GM18505 (cell line): Measurements from ENCODE around the gene TCEANC2.
"Not testable (repeated sequence)": the region's sequence is repeated elsewhere in the genome, so short reads cannot be mapped to it uniquely, and the experiment has no call there.

ENCODE experiments used
- ATAC-seq: cut with Tn5 transposase; IDR thresholded peaks from one replicate; pipeline ENCODE4 v1.9.1; 2021; ENCODE audit not compliant: unreplicated experiment
- POLR2A ChIP-seq: IDR thresholded peaks from 4 replicates; pipeline ENCODE4 v1.6.1; 2011; ENCODE audit warnings: borderline replicate concordance; ENCODE audit not compliant: insufficient read depth, insufficient read length; ENCODE audit errors: extremely low read depth

Gene TCEANC2

GRCh38 chr1:54084794-54085193, 31.4 kb downstream of the TCEANC2 start:
- no peak for ATAC-seq
- TF ChIP-seq POLR2A = no peak

DNA sequence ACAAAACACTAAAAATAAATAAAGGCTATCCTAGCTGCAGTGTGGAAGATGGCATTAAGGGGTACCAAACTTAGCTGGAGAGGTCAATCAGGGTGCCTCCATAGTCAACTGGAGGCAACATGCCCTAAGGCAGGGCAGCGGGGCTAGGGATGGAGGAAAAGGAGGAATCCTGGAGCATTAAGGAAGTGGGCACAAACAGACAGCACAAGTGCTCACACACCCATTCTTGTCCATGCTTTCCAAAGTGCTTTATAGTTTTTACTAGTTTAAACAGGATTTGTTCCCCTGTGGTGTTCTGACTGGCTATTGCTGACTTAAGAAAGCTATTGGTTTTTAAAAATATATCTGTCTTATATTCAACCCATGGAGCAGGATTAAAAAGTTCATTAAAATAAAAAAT, 33.3 kb downstream of the TCEANC2 start:
- TF ChIP-seq POLR2A = no peak
- no peak for ATAC-seq

GRCh38 chr1:54088385-54088784, 35.0 kb downstream of the TCEANC2 start:
- no peak for ATAC-seq
- no peak for TF ChIP-seq POLR2A

- ATAC-seq = no peak
Observed at GRCh38 chr1:54091666-54092065, 38.3 kb downstream of the TCEANC2 start.

DNA sequence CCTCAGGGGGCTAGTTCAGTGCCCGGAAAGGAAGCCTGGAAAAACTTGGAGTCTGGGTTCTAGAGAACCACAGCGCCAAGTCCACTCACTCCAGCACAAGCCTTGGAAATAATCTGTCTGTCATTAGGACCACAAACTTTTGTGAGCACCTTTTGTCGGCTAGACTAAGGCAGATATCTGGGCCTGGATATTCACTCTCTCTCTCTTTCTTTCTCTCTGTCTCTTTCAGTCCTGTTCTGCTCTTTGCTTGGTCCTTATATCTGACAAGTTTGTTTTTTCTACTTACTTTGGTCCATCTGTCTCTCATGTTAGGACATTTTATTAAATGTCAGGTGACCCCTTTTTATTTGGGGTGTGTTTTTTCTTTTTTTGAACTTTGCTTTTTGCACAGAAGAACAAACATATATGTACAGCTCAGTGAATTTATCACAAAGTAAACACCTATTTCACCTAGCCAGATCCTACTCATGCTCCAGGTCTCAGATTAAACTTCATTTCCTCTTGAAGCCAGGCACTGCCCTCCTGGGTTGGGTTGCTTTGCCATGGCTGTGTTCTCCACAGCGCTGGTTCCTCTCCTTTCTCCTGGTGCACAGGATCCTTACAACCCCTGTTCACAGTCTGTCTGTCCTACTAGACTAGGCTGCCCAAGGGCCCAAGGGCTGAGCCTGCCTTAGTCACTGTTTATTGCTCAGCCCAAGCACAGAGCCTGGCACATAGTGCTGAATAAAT, 40.8 kb downstream of the TCEANC2 start:
- TF ChIP-seq POLR2A = no peak
- ATAC-seq = no peak

More at GRCh38 chr1:54091666-54092065, 38.3 kb downstream of the TCEANC2 start:
- TF ChIP-seq POLR2A = no peak

GRCh38 chr1:54094730-54095105, 41.3 kb downstream of the TCEANC2 start:
- ATAC-seq = not testable (repeated sequence)

- no peak for TF ChIP-seq POLR2A
- no peak for ATAC-seq
Observed at GRCh38 chr1:54095546-54096226, 42.3 kb downstream of the TCEANC2 start.

DNA sequence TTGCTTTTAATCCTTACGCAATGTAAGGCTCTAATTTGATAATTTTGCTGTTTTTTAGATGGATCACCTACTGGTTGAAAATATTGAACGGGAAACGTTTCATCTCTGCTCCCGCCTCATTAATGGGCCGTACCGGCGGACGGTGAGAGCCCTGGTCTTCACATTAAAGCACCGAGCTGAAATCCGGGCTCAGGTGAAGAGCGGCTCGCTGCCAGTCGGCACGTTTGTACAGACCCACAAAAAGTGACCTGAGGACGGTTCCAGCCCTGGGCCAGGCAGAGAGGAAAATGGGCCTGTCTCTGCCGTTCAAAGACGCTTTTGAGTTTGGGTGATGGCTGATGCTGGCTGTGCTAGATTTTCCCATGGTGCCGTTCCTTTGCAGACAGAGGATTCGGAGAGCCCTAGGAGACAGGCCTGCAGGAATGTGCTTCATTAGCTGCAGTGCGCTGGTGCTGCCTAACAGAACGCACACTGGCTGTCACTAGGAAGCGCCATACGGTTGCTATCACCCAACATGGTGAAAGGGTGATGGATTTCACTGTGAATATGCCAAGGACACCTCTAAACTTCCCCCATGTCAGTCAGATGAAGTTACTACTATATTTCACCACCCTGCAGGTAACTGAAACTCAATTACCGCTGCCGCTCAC, 42.9 kb downstream of the TCEANC2 start:
- TF ChIP-seq POLR2A = no peak
- no peak for ATAC-seq

DNA sequence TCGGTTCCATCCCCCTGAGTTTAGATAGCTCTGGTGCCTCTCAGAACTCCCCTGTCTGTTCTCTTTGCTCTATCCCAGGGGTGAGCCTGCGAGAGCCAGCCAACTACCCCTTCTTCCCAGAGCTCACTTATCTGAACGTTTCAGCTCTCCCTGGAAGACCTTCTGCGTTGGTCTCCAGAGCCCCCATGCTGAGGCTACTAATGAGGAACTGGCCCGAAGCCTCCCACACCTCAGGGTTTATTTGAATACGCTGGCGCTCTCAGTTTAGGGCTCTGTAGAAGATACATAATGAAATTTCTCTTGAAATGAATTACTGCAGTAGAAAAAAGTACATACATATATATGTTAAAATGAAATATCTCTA, 43.5 kb downstream of the TCEANC2 start:
- ATAC-seq = no peak
- no peak for TF ChIP-seq POLR2A

GRCh38 chr1:54099061-54099610, 45.7 kb downstream of the TCEANC2 start:
- no peak for ATAC-seq
- TF ChIP-seq POLR2A = no peak

DNA sequence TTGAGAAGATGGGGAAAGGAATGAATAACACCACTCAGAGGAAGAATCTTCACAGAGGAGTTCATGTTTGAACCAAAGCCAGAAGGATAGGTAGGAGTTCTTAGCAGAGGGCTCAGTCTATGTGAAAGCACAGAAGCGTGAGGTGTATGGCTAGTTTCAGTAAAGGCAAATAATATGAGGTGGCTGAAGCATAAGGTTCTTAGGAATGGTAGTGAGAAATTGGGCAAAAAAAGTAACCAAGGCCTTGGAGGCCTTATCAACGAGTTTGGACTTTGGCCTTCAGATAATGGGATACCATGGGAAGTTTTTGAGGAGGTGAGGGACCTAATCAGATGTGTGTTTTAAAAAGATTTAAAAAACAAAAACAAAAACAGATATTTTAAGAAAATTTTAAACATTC, 47.1 kb downstream of the TCEANC2 start:
- TF ChIP-seq POLR2A = no peak
- ATAC-seq = no peak

DNA sequence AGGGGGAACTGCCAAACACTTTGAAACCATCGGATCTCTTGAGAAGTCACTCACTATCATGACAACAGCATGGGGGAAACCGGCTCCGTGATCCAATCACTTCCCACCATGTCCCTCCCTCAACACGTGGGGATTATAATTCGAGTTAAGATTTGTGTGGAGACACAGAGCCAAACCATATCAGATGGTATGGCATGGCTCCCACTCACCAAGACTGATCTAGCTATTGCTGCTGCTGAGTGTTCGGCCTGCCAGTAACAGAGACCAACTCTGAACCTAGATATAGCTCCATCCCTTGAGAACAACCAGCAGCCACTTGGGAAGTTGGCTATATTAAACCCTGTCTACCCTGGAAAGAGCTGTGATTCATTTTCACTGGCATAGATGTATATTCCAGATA, 50.0 kb downstream of the TCEANC2 start:
- ATAC-seq = no peak
- no peak for TF ChIP-seq POLR2A

- not testable (repeated sequence) for ATAC-seq
Observed at GRCh38 chr1:54104613-54105012, 51.2 kb downstream of the TCEANC2 start.

GRCh38 chr1:54105080-54105479, 51.7 kb downstream of the TCEANC2 start:
- no peak for ATAC-seq
- no peak for TF ChIP-seq POLR2A
